Skeletal muscle tissue (tissue), 4 donors: Measurements from ENCODE around the gene EIF4E3. TPM values are rescaled to one million over a fixed set of nuclear protein-coding genes. Genes with fewer than 3 reads are reported as not detected.

ENCODE experiments used
- H3K27ac ChIP-seq: one replicate; pipeline ENCODE4 v1.7.0; 2013; ENCODE audit warnings: mild to moderate bottlenecking, low read depth, low read length, inconsistent platforms
- H3K27me3 ChIP-seq, 3 donors: one replicate each; pipeline ENCODE4 v1.7.0; 2013; ENCODE audit warnings: low read length in 3 of 3; ENCODE audit not compliant: control insufficient read depth in 3 of 3, insufficient read depth in 3 of 3
- H3K36me3 ChIP-seq, 3 donors: one replicate each; pipeline ENCODE4 v1.7.0; 2013; ENCODE audit warnings: low read length in 3 of 3; ENCODE audit not compliant: control insufficient read depth in 3 of 3, insufficient read depth in 3 of 3
- H3K4me1 ChIP-seq, 3 donors: one replicate each; pipeline ENCODE4 v1.7.0; 2013; ENCODE audit warnings: low read length in 3 of 3, mild to moderate bottlenecking in 3 of 3; ENCODE audit not compliant: control insufficient read depth in 3 of 3, insufficient read depth in 3 of 3
- H3K4me3 ChIP-seq, 3 donors: one replicate each; pipeline ENCODE4 v1.7.0; 2013; ENCODE audit warnings: low read length in 3 of 3
- H3K9ac ChIP-seq, 3 donors: one replicate each; pipeline ENCODE4 v1.7.0; 2013; ENCODE audit warnings: low read length in 3 of 3, mild to moderate bottlenecking in 3 of 3, moderate library complexity in 2 of 3, low read depth in 1 of 3
- H3K9me3 ChIP-seq, 3 donors: one replicate each; pipeline ENCODE4 v1.7.0; 2013; ENCODE audit warnings: low read length in 3 of 3; ENCODE audit not compliant: control insufficient read depth in 3 of 3
- total RNA-seq: library from RNA; depleted of rRNA; stranded (reverse); fragments of >200 nt; gene quantifications from one replicate; pipeline ENCODE4 v1.2.3, GENCODE V29; 2014
- donor health status: Osteomylitis.

Gene EIF4E3
- total RNA-seq, 1 donor from 2014 or later = 2.6 TPM

- H3K4me1 ChIP-seq = peaks cover 7 to 15% (median 9%) of the 10 kb centered on the region in 3 donors
- no peaks in the 10 kb centered on the region for H3K9me3 ChIP-seq
- no peak overlapping the region for H3K4me3 ChIP-seq
Observed at GRCh38 chr3:71709908-71710511, 15.2 kb downstream of the EIF4E3 start.

GRCh38 chr3:71708476-71709105, 16.6 kb downstream of the EIF4E3 start:
- Histone ChIP-seq H3K4me1 (peaks cover 0 to 6% (median 6%) of the 10 kb centered on the region in 3 donors), H3K27me3 (no peaks in the 10 kb centered on the region), H3K27ac (no peak overlapping the region), H3K36me3 (peaks cover 0 to 6% (median 3%) of the 10 kb centered on the region in 3 donors), H3K9ac (peak overlapping the region in 1 of 3 donors; percentile 19), H3K9me3 (no peaks in the 10 kb centered on the region), H3K4me3 (no peak overlapping the region)

More at GRCh38 chr3:71709908-71710511, 15.2 kb downstream of the EIF4E3 start:
- Histone ChIP-seq H3K27me3 (no peaks in the 10 kb centered on the region), H3K9ac (no peak overlapping the region), H3K27ac (no peak overlapping the region), H3K36me3 (peaks cover 0 to 6% (median 3%) of the 10 kb centered on the region in 3 donors)

GRCh38 chr3:71707595-71707994, 17.6 kb downstream of the EIF4E3 start:
- no peaks in the 10 kb centered on the region for H3K9me3 ChIP-seq
- H3K27ac ChIP-seq = no peak overlapping the region
- H3K27me3 ChIP-seq = no peaks in the 10 kb centered on the region
- peaks cover 0 to 6% (median 3%) of the 10 kb centered on the region in 3 donors for H3K36me3 ChIP-seq
- H3K4me3 ChIP-seq = no peak overlapping the region
- H3K4me1 ChIP-seq = peaks cover 0 to 6% (median 6%) of the 10 kb centered on the region in 3 donors
- no peak overlapping the region for H3K9ac ChIP-seq

- Histone ChIP-seq H3K36me3 (peaks cover 0 to 6% (median 4%) of the 10 kb centered on the region in 3 donors), H3K9ac (no peak overlapping the region), H3K9me3 (no peaks in the 10 kb centered on the region), H3K27me3 (no peaks in the 10 kb centered on the region), H3K27ac (no peak overlapping the region), H3K4me1 (peaks cover 0 to 6% (median 6%) of the 10 kb centered on the region in 3 donors), H3K4me3 (no peak overlapping the region)
Observed at GRCh38 chr3:71705681-71706080, 19.5 kb downstream of the EIF4E3 start.

- no peak overlapping the region for H3K9ac ChIP-seq
- peaks cover 0 to 6% (median 2%) of the 10 kb centered on the region in 3 donors for H3K4me1 ChIP-seq
- no peak overlapping the region for H3K27ac ChIP-seq
- H3K9me3 ChIP-seq = no peaks in the 10 kb centered on the region
- H3K36me3 ChIP-seq = peaks cover 0 to 5% (median 1%) of the 10 kb centered on the region in 3 donors
- H3K4me3 ChIP-seq = no peak overlapping the region
- H3K27me3 ChIP-seq = no peaks in the 10 kb centered on the region
Observed at GRCh38 chr3:71704915-71705314, 20.3 kb downstream of the EIF4E3 start.

- H3K9ac ChIP-seq = no peak overlapping the region
- no peak overlapping the region for H3K27ac ChIP-seq
- peaks cover 0 to 3% (median 0%) of the 10 kb centered on the region in 3 donors for H3K36me3 ChIP-seq
- H3K4me3 ChIP-seq = no peak overlapping the region
- H3K27me3 ChIP-seq = no peaks in the 10 kb centered on the region
- peaks cover 0 to 3% (median 0%) of the 10 kb centered on the region in 3 donors for H3K4me1 ChIP-seq
- H3K9me3 ChIP-seq = no peaks in the 10 kb centered on the region
Observed at GRCh38 chr3:71703797-71704196, 21.4 kb downstream of the EIF4E3 start.

GRCh38 chr3:71702131-71703024, 22.8 kb downstream of the EIF4E3 start:
- Histone ChIP-seq H3K9me3 (no peaks in the 10 kb centered on the region), H3K4me1 (no peaks in the 10 kb centered on the region), H3K27me3 (no peaks in the 10 kb centered on the region), H3K9ac (no peak overlapping the region), H3K4me3 (no peak overlapping the region), H3K36me3 (peaks cover 2 to 6% (median 4%) of the 10 kb centered on the region in 3 donors), H3K27ac (no peak overlapping the region)

GRCh38 chr3:71701251-71701762, 23.9 kb downstream of the EIF4E3 start:
- Histone ChIP-seq H3K36me3 (peaks cover 2 to 7% (median 4%) of the 10 kb centered on the region in 3 donors), H3K4me3 (no peak overlapping the region), H3K27ac (no peak overlapping the region), H3K4me1 (no peaks in the 10 kb centered on the region), H3K27me3 (no peaks in the 10 kb centered on the region), H3K9ac (no peak overlapping the region), H3K9me3 (no peaks in the 10 kb centered on the region)

- H3K36me3 ChIP-seq = peaks cover 2 to 7% (median 4%) of the 10 kb centered on the region in 3 donors
- H3K9me3 ChIP-seq = no peaks in the 10 kb centered on the region
- no peaks in the 10 kb centered on the region for H3K4me1 ChIP-seq
- no peak overlapping the region for H3K9ac ChIP-seq
- H3K27me3 ChIP-seq = no peaks in the 10 kb centered on the region
- no peak overlapping the region for H3K4me3 ChIP-seq
- H3K27ac ChIP-seq = no peak overlapping the region
Observed at GRCh38 chr3:71695000-71695482, 30.2 kb downstream of the EIF4E3 start.
